Smooth muscle cell (in vitro differentiated cells): ENCODE results near the gene ST6GALNAC4. TPM values are rescaled to one million over a fixed set of nuclear protein-coding genes. Genes with fewer than 3 reads are reported as not detected.

Experiments
- DNase-seq: peaks from one replicate; lab custom pipeline; 2025; ENCODE audit not compliant: unreplicated experiment; lab: John Stamatoyannopoulos, UW
- H2AFZ ChIP-seq: fragments of 200-600 bp; sonication (generic); 2 replicates; pipeline ENCODE4 v1.6.0; 2016; ENCODE audit warnings: antibody characterized with exemption, low read depth, mild to moderate bottlenecking
- H3F3A ChIP-seq: fragments of 200-600 bp; sonication (generic); 2 replicates; pipeline ENCODE4 v1.6.0; 2017; ENCODE audit warnings: antibody characterized with exemption, low read depth
- H3K27ac ChIP-seq: fragments of 200-600 bp; sonication (generic); 2 replicates; pipeline ENCODE4 v1.5.1; 2016; ENCODE audit warnings: low read depth, mild to moderate bottlenecking
- H3K27me3 ChIP-seq: fragments of 200-600 bp; sonication (generic); 2 replicates; pipeline ENCODE4 v1.6.1; 2016; ENCODE audit warnings: low read depth, mild to moderate bottlenecking
- H3K36me3 ChIP-seq: fragments of 200-600 bp; sonication (generic); 2 replicates; pipeline ENCODE4 v1.5.1; 2016; ENCODE audit warnings: low read depth
- H3K4me1 ChIP-seq: fragments of 200-600 bp; sonication (generic); 2 replicates; pipeline ENCODE4 v1.5.1; 2016; ENCODE audit warnings: low read depth
- H3K4me2 ChIP-seq: fragments of 200-600 bp; sonication (generic); 2 replicates; pipeline ENCODE4 v1.6.0; 2016; ENCODE audit warnings: mild to moderate bottlenecking
- H3K4me3 ChIP-seq: fragments of 200-600 bp; sonication (generic); 2 replicates; pipeline ENCODE4 v1.5.1; 2016; ENCODE audit warnings: mild to moderate bottlenecking
- H3K79me2 ChIP-seq: fragments of 200-600 bp; sonication (generic); 2 replicates; pipeline ENCODE4 v1.6.0; 2016; ENCODE audit warnings: low read depth, mild to moderate bottlenecking
- H3K9ac ChIP-seq: fragments of 200-600 bp; sonication (generic); 2 replicates; pipeline ENCODE4 v1.6.0; 2016; ENCODE audit warnings: low read depth
- H3K9me3 ChIP-seq: fragments of 200-600 bp; sonication (generic); replicated peaks from 2 replicates; pipeline ENCODE4 v1.5.1; 2016; ENCODE audit warnings: low read depth
- H4K20me1 ChIP-seq: fragments of 200-600 bp; sonication (generic); 2 replicates; pipeline ENCODE4 v1.6.0; 2016; ENCODE audit warnings: low read depth
- CTCF ChIP-seq: fragments of 200-600 bp; sonication (generic); IDR thresholded peaks from 2 replicates; pipeline ENCODE4 v1.5.1; 2017; ENCODE audit warnings: borderline replicate concordance, mild to moderate bottlenecking, antibody characterized with exemption; ENCODE audit not compliant: insufficient read depth, poor library complexity, severe bottlenecking
- WGBS: methylation state at CpG from one replicate; pipeline ENCODE4 v1.1.7; 2016; ENCODE audit warnings: low lambda C conversion rate; 5-methylcytosine and 5-hydroxymethylcytosine counted together
- polyA plus RNA-seq: library from polyadenylated mRNA; unstranded; fragments of >200 nt; fragmentation: Nextera tagmentation; extraction: Ambion mirVana; gene quantifications from 2 replicates; pipeline ENCODE4 v1.2.1, GENCODE V29; 2016
- total RNA-seq: library from RNA; depleted of rRNA; stranded (reverse); fragments of >200 nt; gene quantifications from 2 replicates; pipeline ENCODE4 v1.2.3, GENCODE V29; 2014

ST6GALNAC4 gene
- total and polyA plus RNA-seq, 2 experiments from 2014 or later: 12.1 to 22.5 TPM

- H3K4me3 ChIP-seq: no peak overlapping the region
- H3K27ac ChIP-seq: no peak overlapping the region
- H3K79me2 ChIP-seq: no peaks in the 10 kb centered on the region
- H2AFZ ChIP-seq: no peak overlapping the region
- no peak overlapping the region for H3K4me2 ChIP-seq
- H3K36me3 ChIP-seq: no peaks in the 10 kb centered on the region
- H4K20me1 ChIP-seq: no peaks in the 10 kb centered on the region
- peaks cover 4% of the 10 kb centered on the region for H3K4me1 ChIP-seq
- DNase-seq: no peak
- peaks cover 7% of the 10 kb centered on the region for H3F3A ChIP-seq
- no peak overlapping the region for H3K9ac ChIP-seq
- no peaks in the 10 kb centered on the region for H3K27me3 ChIP-seq
- WGBS: 97% methylated on average over 11 of the region's 11 CpGs
- no peak for TF ChIP-seq CTCF
- no peaks in the 10 kb centered on the region for H3K9me3 ChIP-seq
These were observed 3.2 kb downstream of the ST6GALNAC4 start for GRCh38 chr9:127913682-127914081.

GRCh38 chr9:127912882-127913281 is 4.0 kb downstream of the ST6GALNAC4 start:
- Histone ChIP-seq H3K27me3 (no peaks in the 10 kb centered on the region), H3K4me1 (peaks cover 4% of the 10 kb centered on the region), H2AFZ (no peak overlapping the region), H3K4me3 (no peak overlapping the region), H4K20me1 (no peaks in the 10 kb centered on the region), H3K27ac (no peak overlapping the region), H3K4me2 (no peak overlapping the region), H3K9me3 (no peaks in the 10 kb centered on the region), H3F3A (no peaks in the 10 kb centered on the region), H3K9ac (no peak overlapping the region), H3K36me3 (no peaks in the 10 kb centered on the region), H3K79me2 (no peaks in the 10 kb centered on the region)
- 95% methylated on average over 5 of the region's 5 CpGs for WGBS
- DNase-seq: no peak
- no peak for TF ChIP-seq CTCF

- 98% methylated on average over 31 of the region's 31 CpGs for WGBS
- H3K27ac ChIP-seq: no peak overlapping the region
These were observed 4.5 kb downstream of the ST6GALNAC4 start for GRCh38 chr9:127912296-127912695.

More at GRCh38 chr9:127912296-127912695, 4.5 kb downstream of the ST6GALNAC4 start:
- TF ChIP-seq CTCF: no peak
- Histone ChIP-seq H3K4me2 (no peak overlapping the region), H3K79me2 (no peaks in the 10 kb centered on the region), H4K20me1 (no peaks in the 10 kb centered on the region), H3K36me3 (no peaks in the 10 kb centered on the region), H3K4me3 (no peak overlapping the region), H2AFZ (no peak overlapping the region), H3K9me3 (no peaks in the 10 kb centered on the region), H3K27me3 (no peaks in the 10 kb centered on the region), H3K4me1 (peaks cover 4% of the 10 kb centered on the region), H3F3A (no peaks in the 10 kb centered on the region), H3K9ac (no peak overlapping the region)
- DNase-seq: no peak
